ENCODE measurements around the gene POTEB3. TPM values are rescaled to one million over a fixed set of nuclear protein-coding genes. Genes with fewer than 3 reads are reported as not detected.
"Not testable (repeated sequence)": the region's sequence is repeated elsewhere in the genome, so short reads cannot be mapped to it uniquely, and the experiment has no call there.

POTEB3 gene
- total and polyA plus RNA-seq, 4 donors, result not detected

DNA sequence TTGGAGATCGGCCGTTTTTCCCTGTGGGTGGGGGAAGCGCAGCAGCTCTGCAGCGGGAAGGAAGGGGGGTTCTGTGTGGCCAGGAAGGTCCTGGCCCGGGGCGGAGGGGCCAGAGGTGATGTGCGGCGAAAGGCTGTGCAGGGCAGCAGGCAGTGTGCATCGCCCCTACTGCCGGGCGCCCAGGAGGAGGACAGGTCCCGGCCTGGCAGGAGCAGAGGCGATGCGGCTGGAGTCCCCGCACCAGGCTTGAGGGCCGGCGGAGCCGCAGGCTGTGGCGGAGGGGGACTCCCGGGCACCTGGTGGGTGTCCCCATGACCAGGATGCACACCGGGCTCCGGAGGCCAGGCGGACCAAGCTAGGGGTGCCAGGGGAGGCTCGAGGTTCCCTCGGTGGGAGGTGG is 54.3 kb downstream of the POTEB3 start:
- not testable (repeated sequence) for DNase-seq (ENCODE audit: low read depth in 4 of 6, low spot score in 6 of 6); H3K9me3 ChIP-seq (ENCODE audit: control insufficient read depth, insufficient read depth, low read length); H3K4me3 ChIP-seq (ENCODE audit: low read depth, low read length); H3K36me3 ChIP-seq (ENCODE audit: control insufficient read depth, insufficient read depth, low read length); H3K27me3 ChIP-seq (ENCODE audit: control insufficient read depth, insufficient read depth, low read length); H3K4me1 ChIP-seq (ENCODE audit: control insufficient read depth, insufficient read depth, low read length); H3K27ac ChIP-seq (ENCODE audit: low read depth, low read length)
- WGBS (ENCODE audit: insufficient coverage), result 90% methylated on average over 4 of the region's 25 CpGs

DNA sequence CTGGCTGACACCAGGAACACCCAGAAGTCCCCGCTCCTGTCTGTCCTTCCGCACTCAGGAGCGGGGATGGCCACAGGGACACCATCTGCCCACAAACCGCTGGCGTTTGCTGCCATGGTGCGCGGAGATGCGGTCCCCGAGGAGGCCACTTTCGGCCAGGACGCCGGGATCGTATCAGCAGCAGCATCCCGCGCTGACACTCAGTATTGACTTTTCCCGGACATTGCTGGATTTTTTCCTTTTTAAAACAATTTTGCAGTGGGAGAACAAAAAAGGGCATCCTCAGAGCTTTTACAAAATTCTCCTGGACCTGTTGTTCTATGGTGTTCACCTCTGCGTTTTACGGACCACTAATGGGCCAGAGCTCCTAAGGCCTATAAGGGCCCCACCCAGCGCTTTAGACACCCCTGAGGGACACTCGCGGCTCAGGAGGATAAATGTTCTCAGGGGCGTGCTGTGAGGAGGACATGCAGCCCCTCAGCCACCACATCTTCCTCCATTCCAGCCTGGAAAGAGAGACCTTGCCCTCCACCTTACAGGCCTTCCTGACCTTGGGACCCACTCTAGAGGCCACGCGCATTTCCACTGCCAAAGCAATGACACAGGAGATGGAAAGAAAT is 56.3 kb downstream of the POTEB3 start:
- H3K4me1 ChIP-seq (ENCODE audit: control insufficient read depth, insufficient read depth, low read length); DNase-seq (ENCODE audit: low read depth in 4 of 6, low spot score in 6 of 6); H3K27me3 ChIP-seq (ENCODE audit: control insufficient read depth, insufficient read depth, low read length); H3K4me3 ChIP-seq (ENCODE audit: low read depth, low read length); H3K27ac ChIP-seq (ENCODE audit: low read depth, low read length); H3K9me3 ChIP-seq (ENCODE audit: control insufficient read depth, insufficient read depth, low read length); H3K36me3 ChIP-seq (ENCODE audit: control insufficient read depth, insufficient read depth, low read length): not testable (repeated sequence)
- WGBS (ENCODE audit: insufficient coverage), result no CpG with 5 or more reads among the region's 24 CpGs

DNA sequence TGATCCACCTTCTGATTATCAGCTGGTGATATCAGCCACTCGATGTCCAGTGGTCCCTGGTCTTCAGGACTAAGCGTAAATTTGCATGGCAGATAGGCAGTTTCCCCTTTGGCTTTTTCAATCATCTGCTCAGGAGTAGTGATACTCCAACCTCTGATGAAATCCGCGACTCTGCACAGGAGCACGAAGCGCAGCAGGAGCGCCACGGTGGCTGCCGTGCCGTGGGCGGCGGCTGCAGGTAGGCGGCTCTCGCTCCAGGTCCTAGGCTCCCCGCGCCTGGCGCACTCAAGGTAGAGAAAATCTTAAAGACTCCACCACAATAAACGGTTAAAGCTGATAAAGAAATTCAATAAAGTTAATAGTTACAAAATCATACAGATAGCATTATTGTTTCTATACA is 66.6 kb downstream of the POTEB3 start:
- not testable (repeated sequence) for H3K9me3 ChIP-seq (ENCODE audit: control insufficient read depth, insufficient read depth, low read length); DNase-seq (ENCODE audit: low read depth in 4 of 6, low spot score in 6 of 6); H3K4me3 ChIP-seq (ENCODE audit: low read depth, low read length); H3K27me3 ChIP-seq (ENCODE audit: control insufficient read depth, insufficient read depth, low read length); H3K36me3 ChIP-seq (ENCODE audit: control insufficient read depth, insufficient read depth, low read length); H3K27ac ChIP-seq (ENCODE audit: low read depth, low read length); H3K4me1 ChIP-seq (ENCODE audit: control insufficient read depth, insufficient read depth, low read length)
- no CpG with 5 or more reads among the region's 18 CpGs for WGBS (ENCODE audit: insufficient coverage)

DNA sequence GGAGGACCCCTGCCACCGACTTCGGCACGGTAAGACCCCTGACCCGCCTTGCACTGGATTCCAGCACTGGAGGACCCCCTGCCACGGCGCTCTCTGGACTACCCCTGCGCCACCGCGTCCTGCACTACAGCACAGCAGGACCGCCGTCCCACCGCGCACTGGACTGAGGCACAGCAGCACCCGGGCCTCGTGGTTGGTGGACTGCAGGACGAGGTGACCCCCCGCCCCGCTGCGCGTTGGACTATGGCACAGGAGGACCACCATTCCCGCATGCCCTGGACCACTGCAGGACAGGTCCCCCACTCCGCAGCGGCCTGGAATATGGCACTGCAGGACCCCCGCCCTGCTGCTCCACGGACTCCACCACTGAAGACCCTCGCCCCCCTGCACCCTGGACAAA is 71.1 kb downstream of the POTEB3 start:
- H3K4me3 ChIP-seq (ENCODE audit: low read depth, low read length); H3K27ac ChIP-seq (ENCODE audit: low read depth, low read length); H3K9me3 ChIP-seq (ENCODE audit: control insufficient read depth, insufficient read depth, low read length); H3K4me1 ChIP-seq (ENCODE audit: control insufficient read depth, insufficient read depth, low read length); DNase-seq (ENCODE audit: low read depth in 4 of 6, low spot score in 6 of 6); H3K27me3 ChIP-seq (ENCODE audit: control insufficient read depth, insufficient read depth, low read length); H3K36me3 ChIP-seq (ENCODE audit: control insufficient read depth, insufficient read depth, low read length): not testable (repeated sequence)
- no CpG with 5 or more reads among the region's 26 CpGs for WGBS (ENCODE audit: insufficient coverage)

DNA sequence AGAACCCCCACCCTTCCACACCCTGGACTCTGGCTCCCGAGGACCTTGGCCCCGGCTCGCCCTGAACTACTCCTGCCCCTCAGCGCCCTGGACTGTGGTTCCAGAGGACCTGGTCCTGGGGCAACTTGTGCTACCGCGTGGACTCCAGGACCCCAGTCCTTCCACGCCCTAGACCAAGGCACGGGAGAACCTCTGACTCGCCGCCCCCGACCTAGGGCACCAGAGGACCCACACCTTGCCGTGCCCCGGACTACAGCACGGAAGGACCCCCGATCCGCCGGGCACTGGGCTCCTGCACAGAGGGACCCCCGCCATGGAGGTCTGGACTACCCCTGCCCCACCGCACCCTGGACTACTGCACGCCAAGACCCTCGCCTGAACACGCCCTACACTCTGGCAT is 71.7 kb downstream of the POTEB3 start:
- WGBS (ENCODE audit: insufficient coverage), result no CpG with 5 or more reads among the region's 22 CpGs
- not testable (repeated sequence) for H3K9me3 ChIP-seq (ENCODE audit: control insufficient read depth, insufficient read depth, low read length); H3K4me3 ChIP-seq (ENCODE audit: low read depth, low read length); DNase-seq (ENCODE audit: low read depth in 4 of 6, low spot score in 6 of 6); H3K27me3 ChIP-seq (ENCODE audit: control insufficient read depth, insufficient read depth, low read length); H3K36me3 ChIP-seq (ENCODE audit: control insufficient read depth, insufficient read depth, low read length); H3K4me1 ChIP-seq (ENCODE audit: control insufficient read depth, insufficient read depth, low read length); H3K27ac ChIP-seq (ENCODE audit: low read depth, low read length)

Small RNA genes within 50 kb of the gene (small RNA-seq; reads per million reads assigned to genes)
- gene GRAMD4P6 (ENCODE audit: low replicate concordance) (not detected), gene MIR3118-3 (ENCODE audit: low replicate concordance) (not detected), gene RF00026 (ENCODE audit: low replicate concordance) (not detected)
